DOHH2 (cell line): ENCODE data around the gene RMC1.

Source experiments
- H3F3A ChIP-seq: fragments of 200-600 bp; sonication (generic), shearing (Covaris generic); 2 replicates; pipeline ENCODE4 v1.6.0; 2016; ENCODE audit warnings: antibody characterized with exemption, mild to moderate bottlenecking; ENCODE audit not compliant: control insufficient read depth, insufficient read depth
- H3K27ac ChIP-seq: fragments of 200-600 bp; sonication (generic); 2 replicates; pipeline ENCODE4 v1.5.1; 2014; ENCODE audit warnings: low read depth, mild to moderate bottlenecking, low read length, moderate library complexity
- H3K27me3 ChIP-seq: fragments of 200-600 bp; sonication (generic); 2 replicates; pipeline ENCODE4 v1.6.1; 2014; ENCODE audit warnings: mild to moderate bottlenecking, low read length, mixed read lengths; ENCODE audit not compliant: control insufficient read depth
- H3K36me3 ChIP-seq: fragments of 200-600 bp; sonication (generic); 2 replicates; pipeline ENCODE4 v1.6.1; 2014; ENCODE audit warnings: mild to moderate bottlenecking, low read length, moderate library complexity, mixed read lengths; ENCODE audit not compliant: control insufficient read depth
- H3K4me1 ChIP-seq: fragments of 200-600 bp; sonication (generic); 2 replicates; pipeline ENCODE4 v1.6.1; 2014; ENCODE audit warnings: mild to moderate bottlenecking, low read length, mixed read lengths; ENCODE audit not compliant: control insufficient read depth
- H3K4me2 ChIP-seq: fragments of 200-600 bp; sonication (generic); 2 replicates; pipeline ENCODE4 v1.6.0; 2014; ENCODE audit warnings: mild to moderate bottlenecking, low read length, moderate library complexity
- H3K4me3 ChIP-seq: fragments of 200-600 bp; sonication (generic); 2 replicates; pipeline ENCODE4 v1.5.1; 2014; ENCODE audit warnings: mild to moderate bottlenecking, low read length, mixed read lengths
- H3K79me2 ChIP-seq: fragments of 200-600 bp; sonication (generic); 2 replicates; pipeline ENCODE4 v1.6.1; 2014; ENCODE audit warnings: mild to moderate bottlenecking, low read length, mixed read lengths; ENCODE audit not compliant: control insufficient read depth
- H3K9me2 ChIP-seq: fragments of 200-600 bp; sonication (generic); replicated peaks from 2 replicates; pipeline ENCODE4 v1.6.1; 2014; ENCODE audit warnings: mild to moderate bottlenecking, low read length, mixed read lengths; ENCODE audit not compliant: control insufficient read depth
- H3K9me3 ChIP-seq: fragments of 200-600 bp; sonication (generic); 2 replicates; pipeline ENCODE4 v1.6.1; 2014; ENCODE audit warnings: antibody characterized with exemption, low read length, mixed read lengths; ENCODE audit not compliant: control insufficient read depth, insufficient read depth
- H4K20me1 ChIP-seq: fragments of 200-600 bp; sonication (generic); 2 replicates; pipeline ENCODE4 v1.6.0; 2014; ENCODE audit warnings: low read depth, mild to moderate bottlenecking, antibody characterized with exemption, low read length, moderate library complexity; ENCODE audit not compliant: control insufficient read depth, insufficient read depth
- CTCF ChIP-seq: fragments of 200-600 bp; sonication (generic); IDR thresholded peaks from one replicate; pipeline ENCODE4 v1.5.1; 2014; ENCODE audit warnings: antibody characterized with exemption, mild to moderate bottlenecking, low read depth, low read length; ENCODE audit not compliant: poor library complexity, severe bottlenecking
- EZH2phosphoT487 ChIP-seq: fragments of 200-600 bp; sonication (generic); IDR thresholded peaks from 2 replicates; pipeline ENCODE4 v1.6.1; 2017; ENCODE audit warnings: borderline replicate concordance, mild to moderate bottlenecking, antibody characterized with exemption, low read length, moderate library complexity, mixed read lengths

RMC1 gene

GRCh38 chr18:23550898-23551297 lies 47.6 kb downstream of the RMC1 start:
- Histone ChIP-seq H3K79me2 (no peaks in the 10 kb centered on the region), H3K27me3 (no peaks in the 10 kb centered on the region), H3K9me2 (no peaks in the 10 kb centered on the region), H4K20me1 (no peaks in the 10 kb centered on the region), H3K27ac (no peak overlapping the region), H3K4me2 (no peak overlapping the region), H3K9me3 (no peaks in the 10 kb centered on the region), H3F3A (no peaks in the 10 kb centered on the region), H3K4me3 (no peak overlapping the region), H3K4me1 (no peaks in the 10 kb centered on the region), H3K36me3 (peaks cover 66% of the 10 kb centered on the region)
- no peak for TF ChIP-seq EZH2phosphoT487
- TF ChIP-seq CTCF = no peak

- H3K9me2 ChIP-seq = no peaks in the 10 kb centered on the region
- H3F3A ChIP-seq = no peaks in the 10 kb centered on the region
- no peaks in the 10 kb centered on the region for H3K4me1 ChIP-seq
- H3K4me2 ChIP-seq = no peak overlapping the region
- no peak overlapping the region for H3K4me3 ChIP-seq
- H3K79me2 ChIP-seq = no peaks in the 10 kb centered on the region
- TF ChIP-seq EZH2phosphoT487 (no peak), CTCF (no peak)
- H3K27me3 ChIP-seq = no peaks in the 10 kb centered on the region
- H3K27ac ChIP-seq = no peak overlapping the region
- H3K9me3 ChIP-seq = no peaks in the 10 kb centered on the region
- H4K20me1 ChIP-seq = no peaks in the 10 kb centered on the region
- H3K36me3 ChIP-seq = peaks cover 66% of the 10 kb centered on the region
Measured at GRCh38 chr18:23551978-23552377, 48.7 kb downstream of the RMC1 start.

- H4K20me1 ChIP-seq = no peaks in the 10 kb centered on the region
- no peaks in the 10 kb centered on the region for H3K4me1 ChIP-seq
- H3K4me3 ChIP-seq = no peak overlapping the region
- H3F3A ChIP-seq = no peaks in the 10 kb centered on the region
- no peak overlapping the region for H3K4me2 ChIP-seq
- H3K9me3 ChIP-seq = no peaks in the 10 kb centered on the region
- no peak for TF ChIP-seq EZH2phosphoT487
- TF ChIP-seq CTCF = no peak
- H3K27me3 ChIP-seq = no peaks in the 10 kb centered on the region
- H3K79me2 ChIP-seq = no peaks in the 10 kb centered on the region
- no peak overlapping the region for H3K27ac ChIP-seq
- no peaks in the 10 kb centered on the region for H3K9me2 ChIP-seq
- peaks cover 64% of the 10 kb centered on the region for H3K36me3 ChIP-seq
Measured at GRCh38 chr18:23552505-23552904, 49.2 kb downstream of the RMC1 start.

- Histone ChIP-seq H3K9me3 (no peaks in the 10 kb centered on the region), H3K9me2 (no peaks in the 10 kb centered on the region), H4K20me1 (no peaks in the 10 kb centered on the region), H3K4me2 (no peak overlapping the region), H3K79me2 (no peaks in the 10 kb centered on the region), H3K27ac (no peak overlapping the region), H3K27me3 (no peaks in the 10 kb centered on the region), H3K36me3 (peaks cover 63% of the 10 kb centered on the region), H3F3A (no peaks in the 10 kb centered on the region), H3K4me1 (no peaks in the 10 kb centered on the region), H3K4me3 (no peak overlapping the region)
- TF ChIP-seq EZH2phosphoT487 (no peak), CTCF (no peak)
Measured at GRCh38 chr18:23553887-23554286, 50.6 kb downstream of the RMC1 start.
